ENCODE measurements around the gene CTDP1.

Gene CTDP1, protein sequence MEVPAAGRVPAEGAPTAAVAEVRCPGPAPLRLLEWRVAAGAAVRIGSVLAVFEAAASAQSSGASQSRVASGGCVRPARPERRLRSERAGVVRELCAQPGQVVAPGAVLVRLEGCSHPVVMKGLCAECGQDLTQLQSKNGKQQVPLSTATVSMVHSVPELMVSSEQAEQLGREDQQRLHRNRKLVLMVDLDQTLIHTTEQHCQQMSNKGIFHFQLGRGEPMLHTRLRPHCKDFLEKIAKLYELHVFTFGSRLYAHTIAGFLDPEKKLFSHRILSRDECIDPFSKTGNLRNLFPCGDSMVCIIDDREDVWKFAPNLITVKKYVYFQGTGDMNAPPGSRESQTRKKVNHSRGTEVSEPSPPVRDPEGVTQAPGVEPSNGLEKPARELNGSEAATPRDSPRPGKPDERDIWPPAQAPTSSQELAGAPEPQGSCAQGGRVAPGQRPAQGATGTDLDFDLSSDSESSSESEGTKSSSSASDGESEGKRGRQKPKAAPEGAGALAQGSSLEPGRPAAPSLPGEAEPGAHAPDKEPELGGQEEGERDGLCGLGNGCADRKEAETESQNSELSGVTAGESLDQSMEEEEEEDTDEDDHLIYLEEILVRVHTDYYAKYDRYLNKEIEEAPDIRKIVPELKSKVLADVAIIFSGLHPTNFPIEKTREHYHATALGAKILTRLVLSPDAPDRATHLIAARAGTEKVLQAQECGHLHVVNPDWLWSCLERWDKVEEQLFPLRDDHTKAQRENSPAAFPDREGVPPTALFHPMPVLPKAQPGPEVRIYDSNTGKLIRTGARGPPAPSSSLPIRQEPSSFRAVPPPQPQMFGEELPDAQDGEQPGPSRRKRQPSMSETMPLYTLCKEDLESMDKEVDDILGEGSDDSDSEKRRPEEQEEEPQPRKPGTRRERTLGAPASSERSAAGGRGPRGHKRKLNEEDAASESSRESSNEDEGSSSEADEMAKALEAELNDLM

GRCh38 chr18:79679552-79680099, at the start of gene CTDP1:
CTDP1 (plus strand) TSS chr18:79679803; CDS start chr18:79679948, 145 bp downstream.
- no peak for TF ChIP-seq CTCF (IDR thresholded peaks at IDR 0.05; ENCODE audit: low read depth, low read length)
- peak within 1 kb of the TSS; percentile 85 for H3K4me3 ChIP-seq (ENCODE audit: low read depth, low read length)

DNA sequence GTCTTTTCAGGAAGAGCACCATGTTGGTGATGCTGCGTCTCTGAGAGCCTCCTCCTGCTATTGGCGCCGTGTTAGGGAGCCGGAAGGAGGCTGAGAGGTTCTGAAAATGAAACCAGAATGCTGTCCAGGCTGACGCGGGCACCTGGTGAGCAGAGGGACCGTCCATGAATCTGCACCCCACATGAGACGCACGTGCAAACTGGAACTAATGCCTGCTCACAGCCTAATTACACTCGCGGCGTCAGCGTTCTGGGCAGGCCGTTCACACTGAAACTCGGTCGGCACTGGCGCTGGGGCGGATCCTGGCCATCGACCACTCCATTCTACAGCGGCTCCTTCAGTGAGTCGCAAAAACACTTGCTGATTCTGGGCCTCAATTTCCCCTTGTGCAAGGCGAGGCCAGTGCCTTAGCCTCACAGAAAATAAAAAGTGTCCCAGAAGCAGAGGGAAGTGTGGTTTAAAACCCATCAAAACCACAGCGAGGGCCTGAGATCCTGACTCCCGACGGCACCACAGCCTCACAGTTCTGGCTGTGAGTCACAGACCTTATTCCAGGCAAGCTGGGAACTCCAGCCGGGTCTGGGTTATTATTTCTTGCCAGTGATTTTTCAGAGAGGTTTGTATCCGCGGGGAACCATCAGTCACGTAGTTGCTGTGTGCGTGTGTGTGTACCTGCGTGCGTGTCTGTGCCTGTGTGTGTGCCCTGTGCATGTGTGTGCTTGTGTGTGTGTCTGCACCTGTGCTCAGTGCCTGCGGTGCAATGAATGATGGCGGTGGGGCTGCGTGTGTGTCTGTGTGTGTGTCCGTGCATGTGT, 49.1 kb upstream of the CTDP1 start:
- H3K4me3 ChIP-seq (ENCODE audit: low read depth, low read length): no peak overlapping the region
- TF ChIP-seq CTCF (IDR thresholded peaks at IDR 0.05; ENCODE audit: low read depth, low read length): no peak

DNA sequence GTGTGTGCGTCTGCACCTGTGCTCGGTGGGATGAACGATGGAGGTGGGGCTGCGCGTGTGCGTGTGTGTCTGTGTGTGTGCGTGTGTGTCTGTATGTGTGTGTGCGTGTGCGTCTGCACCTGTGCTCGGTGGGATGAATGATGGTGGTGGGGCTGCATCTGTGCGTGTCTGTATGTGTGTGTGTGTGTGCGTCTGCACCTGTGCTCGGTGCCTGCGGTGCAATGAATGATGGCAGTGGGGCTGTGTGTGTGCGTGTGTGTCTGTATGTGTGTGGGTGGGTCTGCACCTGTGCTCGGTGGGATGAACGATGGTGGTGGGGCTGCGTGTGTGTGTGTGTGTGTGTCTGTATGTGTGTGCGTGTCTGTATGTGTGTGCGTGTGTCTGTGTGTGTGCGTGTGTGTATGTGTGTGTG, 48.5 kb upstream of the CTDP1 start:
- no peak for TF ChIP-seq CTCF (IDR thresholded peaks at IDR 0.05; ENCODE audit: low read depth, low read length)
- H3K4me3 ChIP-seq (ENCODE audit: low read depth, low read length): no peak overlapping the region

DNA sequence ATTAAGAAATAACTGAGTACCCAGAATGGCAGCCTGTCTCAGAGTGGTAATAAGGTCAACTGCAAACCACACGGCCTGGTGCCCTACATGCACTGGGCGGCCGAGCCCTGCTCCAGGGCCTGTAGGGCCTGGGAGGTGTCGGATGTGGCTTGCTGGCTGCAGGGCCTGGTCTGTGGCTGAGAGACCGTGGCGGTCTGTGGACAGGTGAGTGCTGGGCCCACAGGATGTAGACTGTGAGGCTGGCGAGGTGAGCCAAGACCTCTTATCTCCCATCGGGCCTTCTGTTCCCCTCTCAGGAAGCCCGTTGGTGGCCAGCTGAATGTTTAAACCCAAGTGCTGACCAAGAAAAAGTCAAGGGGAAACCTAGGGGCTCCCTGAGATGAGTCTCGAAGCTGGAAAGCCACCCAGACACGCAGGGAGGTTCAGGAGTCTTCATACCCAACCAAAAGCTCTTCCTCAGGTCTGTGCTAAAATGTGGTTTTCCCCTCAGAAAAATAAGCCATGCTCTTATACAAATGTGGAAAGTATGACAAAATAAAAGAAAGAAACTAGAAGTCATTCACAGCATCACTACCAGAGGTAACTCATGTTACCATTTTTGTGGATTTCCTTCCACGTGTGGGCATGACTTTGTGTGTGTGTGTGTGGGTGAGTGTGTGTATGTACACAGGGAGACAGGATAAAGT, 47.7 kb upstream of the CTDP1 start:
- no peak for TF ChIP-seq CTCF (IDR thresholded peaks at IDR 0.05; ENCODE audit: low read depth, low read length)
- H3K4me3 ChIP-seq (ENCODE audit: low read depth, low read length): no peak overlapping the region

DNA sequence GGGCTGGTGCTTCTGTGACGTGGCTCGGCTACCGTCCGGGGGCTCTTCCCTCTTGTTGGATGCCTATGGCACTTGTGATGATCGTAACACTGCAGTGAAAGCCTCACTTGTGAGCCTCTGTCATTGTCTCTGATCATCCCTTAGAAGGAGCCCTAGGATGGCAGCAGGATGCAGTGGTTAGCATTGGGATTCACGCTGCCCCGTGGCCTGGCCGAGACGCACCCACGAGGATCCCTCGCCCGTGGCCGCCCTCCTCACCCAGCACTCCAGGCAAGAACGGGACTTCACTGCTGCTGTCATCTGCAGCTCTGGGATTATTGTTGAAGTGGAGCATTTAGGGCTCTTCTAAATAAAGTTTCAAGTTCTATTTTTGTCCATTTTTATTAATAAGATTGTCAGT, 46.8 kb upstream of the CTDP1 start:
- TF ChIP-seq CTCF (IDR thresholded peaks at IDR 0.05; ENCODE audit: low read depth, low read length): no peak
- no peak overlapping the region for H3K4me3 ChIP-seq (ENCODE audit: low read depth, low read length)

- no peak overlapping the region for H3K4me3 ChIP-seq (ENCODE audit: low read depth, low read length)
- TF ChIP-seq CTCF (IDR thresholded peaks at IDR 0.05; ENCODE audit: low read depth, low read length): no peak
These were observed 45.4 kb upstream of the CTDP1 start for GRCh38 chr18:79634186-79634585.
